Smooth muscle cell (in vitro differentiated cells): ENCODE measurements around the gene MARCHF9. TPM values are rescaled to one million over a fixed set of nuclear protein-coding genes. Genes with fewer than 3 reads are reported as not detected.

Experiments
- DNase-seq: peaks from one replicate; lab custom pipeline; 2025; ENCODE audit not compliant: unreplicated experiment; lab: John Stamatoyannopoulos, UW
- H2AFZ ChIP-seq: fragments of 200-600 bp; sonication (generic); 2 replicates; pipeline ENCODE4 v1.6.0; 2016; ENCODE audit warnings: antibody characterized with exemption, low read depth, mild to moderate bottlenecking
- H3F3A ChIP-seq: fragments of 200-600 bp; sonication (generic); 2 replicates; pipeline ENCODE4 v1.6.0; 2017; ENCODE audit warnings: antibody characterized with exemption, low read depth
- H3K27ac ChIP-seq: fragments of 200-600 bp; sonication (generic); 2 replicates; pipeline ENCODE4 v1.5.1; 2016; ENCODE audit warnings: low read depth, mild to moderate bottlenecking
- H3K27me3 ChIP-seq: fragments of 200-600 bp; sonication (generic); 2 replicates; pipeline ENCODE4 v1.6.1; 2016; ENCODE audit warnings: low read depth, mild to moderate bottlenecking
- H3K36me3 ChIP-seq: fragments of 200-600 bp; sonication (generic); 2 replicates; pipeline ENCODE4 v1.5.1; 2016; ENCODE audit warnings: low read depth
- H3K4me1 ChIP-seq: fragments of 200-600 bp; sonication (generic); 2 replicates; pipeline ENCODE4 v1.5.1; 2016; ENCODE audit warnings: low read depth
- H3K4me2 ChIP-seq: fragments of 200-600 bp; sonication (generic); 2 replicates; pipeline ENCODE4 v1.6.0; 2016; ENCODE audit warnings: mild to moderate bottlenecking
- H3K4me3 ChIP-seq: fragments of 200-600 bp; sonication (generic); 2 replicates; pipeline ENCODE4 v1.5.1; 2016; ENCODE audit warnings: mild to moderate bottlenecking
- H3K79me2 ChIP-seq: fragments of 200-600 bp; sonication (generic); 2 replicates; pipeline ENCODE4 v1.6.0; 2016; ENCODE audit warnings: low read depth, mild to moderate bottlenecking
- H3K9ac ChIP-seq: fragments of 200-600 bp; sonication (generic); 2 replicates; pipeline ENCODE4 v1.6.0; 2016; ENCODE audit warnings: low read depth
- H3K9me3 ChIP-seq: fragments of 200-600 bp; sonication (generic); replicated peaks from 2 replicates; pipeline ENCODE4 v1.5.1; 2016; ENCODE audit warnings: low read depth
- H4K20me1 ChIP-seq: fragments of 200-600 bp; sonication (generic); 2 replicates; pipeline ENCODE4 v1.6.0; 2016; ENCODE audit warnings: low read depth
- CTCF ChIP-seq: fragments of 200-600 bp; sonication (generic); IDR thresholded peaks from 2 replicates; pipeline ENCODE4 v1.5.1; 2017; ENCODE audit warnings: borderline replicate concordance, mild to moderate bottlenecking, antibody characterized with exemption; ENCODE audit not compliant: insufficient read depth, poor library complexity, severe bottlenecking
- WGBS: methylation state at CpG from one replicate; pipeline ENCODE4 v1.1.7; 2016; ENCODE audit warnings: low lambda C conversion rate; 5-methylcytosine and 5-hydroxymethylcytosine counted together
- polyA plus RNA-seq: library from polyadenylated mRNA; unstranded; fragments of >200 nt; fragmentation: Nextera tagmentation; extraction: Ambion mirVana; gene quantifications from 2 replicates; pipeline ENCODE4 v1.2.1, GENCODE V29; 2016
- total RNA-seq: library from RNA; depleted of rRNA; stranded (reverse); fragments of >200 nt; gene quantifications from 2 replicates; pipeline ENCODE4 v1.2.3, GENCODE V29; 2014

The MARCHF9 gene
- total and polyA plus RNA-seq, 2 experiments from 2014 or later, result 3.7 to 8.6 TPM

- Histone ChIP-seq H3K4me3 (peak within 1 kb of the TSS; percentile 73), H4K20me1 (no peaks in the 10 kb centered on the region), H3K4me1 (peaks cover 8% of the 10 kb centered on the region), H3K36me3 (no peaks in the 10 kb centered on the region), H2AFZ (peak within 1 kb of the TSS; percentile 67), H3K79me2 (peaks cover 6% of the 10 kb centered on the region), H3K4me2 (peak within 1 kb of the TSS; percentile 86), H3K27me3 (peaks cover 33% of the 10 kb centered on the region), H3F3A (peaks cover 18% of the 10 kb centered on the region), H3K9me3 (no peaks in the 10 kb centered on the region), H3K9ac (peak within 1 kb of the TSS; percentile 96), H3K27ac (peak within 1 kb of the TSS; percentile 92)
- 4% methylated on average over 25 of the region's 29 CpGs for WGBS
- TF ChIP-seq CTCF, result no peak
- peak; percentile 60 for DNase-seq
Measured at GRCh38 chr12:57744777-57745484, 10.0 kb upstream of the MARCHF9 start, which contains the start of gene TSPAN31. TSPAN31 (plus strand) TSS chr12:57745039; CDS start chr12:57745155, 116 bp downstream.

- Histone ChIP-seq H4K20me1 (no peaks in the 10 kb centered on the region), H3K27me3 (peaks cover 27% of the 10 kb centered on the region), H3K4me2 (peak overlapping the region; percentile 86), H3F3A (peaks cover 18% of the 10 kb centered on the region), H3K36me3 (no peaks in the 10 kb centered on the region), H3K9ac (peak overlapping the region; percentile 96), H3K27ac (peak overlapping the region; percentile 92), H2AFZ (no peak overlapping the region), H3K9me3 (no peaks in the 10 kb centered on the region), H3K4me1 (peaks cover 8% of the 10 kb centered on the region), H3K79me2 (peaks cover 12% of the 10 kb centered on the region), H3K4me3 (peak overlapping the region; percentile 73)
- WGBS, result 69% methylated on average over 7 of the region's 8 CpGs
- DNase-seq, result no peak
- no peak for TF ChIP-seq CTCF
Measured at GRCh38 chr12:57745485-57745881, 9.4 kb upstream of the MARCHF9 start.

DNA sequence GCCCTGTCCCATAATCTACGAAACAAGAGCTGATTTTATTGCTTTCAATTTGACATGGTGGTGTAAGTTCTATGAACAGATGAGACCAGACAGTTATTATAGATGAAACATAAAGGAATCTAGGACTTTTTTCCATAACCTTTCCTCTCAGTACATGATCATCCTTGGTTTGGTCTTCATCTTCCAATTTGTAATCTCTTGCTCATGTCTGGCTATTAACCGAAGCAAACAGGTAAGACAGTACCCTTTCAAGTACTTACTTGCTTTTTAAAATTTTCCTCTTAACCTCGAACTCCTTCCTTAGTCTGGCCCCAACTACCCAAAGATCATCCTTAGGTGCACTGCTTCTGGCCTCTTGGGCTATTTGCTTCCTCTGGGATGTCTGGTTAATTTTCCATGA, 8.9 kb upstream of the MARCHF9 start:
- Histone ChIP-seq H3K9ac (no peak overlapping the region), H3K79me2 (peaks cover 17% of the 10 kb centered on the region), H3K4me1 (peaks cover 8% of the 10 kb centered on the region), H2AFZ (no peak overlapping the region), H3F3A (peaks cover 18% of the 10 kb centered on the region), H3K27ac (peak overlapping the region; percentile 92), H3K9me3 (no peaks in the 10 kb centered on the region), H3K4me3 (peak overlapping the region; percentile 73), H3K27me3 (peaks cover 22% of the 10 kb centered on the region), H4K20me1 (no peaks in the 10 kb centered on the region), H3K36me3 (no peaks in the 10 kb centered on the region), H3K4me2 (peak overlapping the region; percentile 86)
- no peak for DNase-seq
- TF ChIP-seq CTCF, result no peak
- WGBS, result 96% methylated on average over 3 of the region's 3 CpGs

DNA sequence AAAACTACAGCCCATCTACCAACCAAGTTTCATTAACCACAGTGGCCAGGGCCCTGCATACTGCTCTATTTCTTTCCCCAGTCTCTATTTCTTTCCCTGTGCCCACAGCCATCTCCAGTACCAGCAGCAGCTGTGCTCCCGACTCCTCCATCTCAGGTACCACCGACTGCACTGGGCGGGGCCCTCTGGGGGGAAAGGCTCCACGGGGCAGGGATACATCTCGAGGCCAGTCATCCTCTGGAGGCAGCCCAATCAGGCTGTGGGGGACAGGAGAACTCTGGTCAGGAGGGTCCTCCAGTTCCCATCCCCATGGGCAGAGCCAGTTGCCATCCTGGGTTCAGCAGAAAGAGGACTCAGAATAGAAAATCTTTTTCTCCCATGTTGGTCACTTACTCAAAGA, 5.8 kb upstream of the MARCHF9 start:
- Histone ChIP-seq H2AFZ (no peak overlapping the region), H3K9me3 (no peaks in the 10 kb centered on the region), H3K4me3 (no peak overlapping the region), H3K27ac (no peak overlapping the region), H3K27me3 (peaks cover 6% of the 10 kb centered on the region), H3K4me1 (peaks cover 19% of the 10 kb centered on the region), H3K79me2 (peaks cover 23% of the 10 kb centered on the region), H4K20me1 (no peaks in the 10 kb centered on the region), H3K36me3 (no peaks in the 10 kb centered on the region), H3F3A (peaks cover 22% of the 10 kb centered on the region), H3K9ac (no peak overlapping the region), H3K4me2 (no peak overlapping the region)
- WGBS, result 96% methylated on average over 5 of the region's 5 CpGs
- no peak for DNase-seq
- no peak for TF ChIP-seq CTCF
